HepG2 (cell line): Measurements from ENCODE around the gene CCNYL1. TPM values are rescaled to one million over a fixed set of nuclear protein-coding genes. Genes with fewer than 3 reads are reported as not detected.

Source experiments
- AGO2 ChIP-seq: fragments of 200-400 bp; formaldehyde crosslinking; optimal IDR thresholded peaks from 2 replicates; pipeline ENCODE3; 2017; ENCODE audit warnings: mild to moderate bottlenecking, low read depth, low read length, moderate library complexity
- ARNT2 ChIP-seq: sonication (generic); formaldehyde crosslinking; IDR thresholded peaks from 2 replicates; pipeline ENCODE4 v1.8.0; 2022; ENCODE audit warnings: mild to moderate bottlenecking, low read depth, missing genetic modification reagents, moderate library complexity
- ARNTL ChIP-seq: sonication (generic); formaldehyde crosslinking; IDR thresholded peaks from 2 replicates; pipeline ENCODE4 v1.4.0; 2020; ENCODE audit warnings: mild to moderate bottlenecking, missing genetic modification reagents
- CBX5 ChIP-seq: sonication (generic); formaldehyde crosslinking; IDR thresholded peaks from 2 replicates; pipeline ENCODE4 v1.4.0; 2020; ENCODE audit warnings: missing genetic modification reagents, borderline replicate concordance
- CC2D1A ChIP-seq: sonication (generic); formaldehyde crosslinking; IDR thresholded peaks from 2 replicates; pipeline ENCODE4 v1.8.1; 2023; ENCODE audit warnings: mild to moderate bottlenecking, missing genetic modification reagents
- HCFC1 ChIP-seq: fragments of 150-350 bp; IDR thresholded peaks from 2 replicates; pipeline ENCODE4 v1.6.1; 2014; ENCODE audit warnings: low read depth, low read length
- HHEX ChIP-seq: IDR thresholded peaks from 2 replicates; pipeline ENCODE4 v1.6.1; 2016; ENCODE audit warnings: control low read depth
- KDM4B ChIP-seq: sonication (generic); formaldehyde crosslinking; IDR thresholded peaks from 2 replicates; pipeline ENCODE4 v1.4.0; 2020; ENCODE audit warnings: missing genetic modification reagents
- MAFK ChIP-seq, 2 experiments: IDR thresholded peaks in 1 of 2; conservative IDR thresholded peaks in 1 of 2; 2 replicates each; pipeline ENCODE4 v1.6.1; 2011; ENCODE audit warnings: improper control_type of control experiment in 2 of 2, low read length in 2 of 2
- MATR3 ChIP-seq: sonication (generic); formaldehyde crosslinking; IDR thresholded peaks from 2 replicates; pipeline ENCODE4 v1.4.0; 2020; ENCODE audit warnings: missing genetic modification reagents
- MBNL3 ChIP-seq: fragments of 250-450 bp; sonication (Bioruptor Pico); conservative IDR thresholded peaks from 2 replicates; pipeline ENCODE4 v1.8.0; 2022; ENCODE audit warnings: mild to moderate bottlenecking, inconsistent platforms
- MTA1 ChIP-seq: sonication (generic); formaldehyde crosslinking; IDR thresholded peaks from 2 replicates; pipeline ENCODE4 v1.4.0; 2020; ENCODE audit warnings: missing genetic modification reagents, mild to moderate bottlenecking, borderline replicate concordance
- MTA3 ChIP-seq: sonication (generic); formaldehyde crosslinking; IDR thresholded peaks from 2 replicates; pipeline ENCODE4 v1.4.0; 2020; ENCODE audit warnings: missing genetic modification reagents
- NR2F1 ChIP-seq, 2 experiments: fragments of 450-650 bp in 1 of 2; formaldehyde crosslinking in 1 of 2; IDR thresholded peaks; 2 replicates each; pipeline versions ENCODE4 v1.5.0 to v1.6.1; 2016 to 2020; ENCODE audit warnings: mild to moderate bottlenecking in 1 of 2, missing compliant biosample characterization in 1 of 2, missing genetic modification reagents in 1 of 2, moderate library complexity in 1 of 2
- RBM22 ChIP-seq: fragments of 200-400 bp; formaldehyde crosslinking; optimal IDR thresholded peaks from 2 replicates; pipeline ENCODE3; 2017; ENCODE audit warnings: mild to moderate bottlenecking, low read length, moderate library complexity
- SMAD9 ChIP-seq: sonication (generic); formaldehyde crosslinking; IDR thresholded peaks from 2 replicates; pipeline ENCODE4 v1.5.1; 2020; ENCODE audit warnings: mild to moderate bottlenecking, missing genetic modification reagents
- TBL1XR1 ChIP-seq: fragments of 150-350 bp; IDR thresholded peaks from 2 replicates; pipeline ENCODE4 v1.6.1; 2014; ENCODE audit warnings: borderline replicate concordance, low read length; ENCODE audit not compliant: partially characterized antibody
- TRIM24 ChIP-seq: sonication (generic); formaldehyde crosslinking; IDR thresholded peaks from 2 replicates; pipeline ENCODE4 v1.8.0; 2022; ENCODE audit warnings: mild to moderate bottlenecking, missing genetic modification reagents
- YEATS2 ChIP-seq: sonication (generic); formaldehyde crosslinking; IDR thresholded peaks from 2 replicates; pipeline ENCODE4 v1.4.0; 2020; ENCODE audit warnings: missing genetic modification reagents, borderline replicate concordance
- ZBTB1 ChIP-seq: sonication (generic); formaldehyde crosslinking; IDR thresholded peaks from 2 replicates; pipeline ENCODE4 v1.4.0; 2020; ENCODE audit warnings: missing genetic modification reagents, borderline replicate concordance
- ZNF30 ChIP-seq: sonication (generic); formaldehyde crosslinking; IDR thresholded peaks from 2 replicates; pipeline ENCODE4 v1.5.0; 2020; ENCODE audit warnings: mild to moderate bottlenecking, missing genetic modification reagents
- ZNF446 ChIP-seq: sonication (generic); formaldehyde crosslinking; IDR thresholded peaks from 2 replicates; pipeline ENCODE4 v1.5.0; 2020; ENCODE audit warnings: mild to moderate bottlenecking, missing genetic modification reagents
- ZNF629 ChIP-seq: sonication (generic); formaldehyde crosslinking; conservative IDR thresholded peaks from 2 replicates; pipeline ENCODE4 v1.5.0; 2020; ENCODE audit warnings: missing genetic modification reagents
- polyA plus RNA-seq, 8 experiments: library from polyadenylated mRNA; depleted of rRNA in 3 of 8; stranded (reverse) in 7 of 8; unstranded in 1 of 8; fragments of >200 nt; fragmentation: Illumina TruSeq in 4 of 8; extraction: Trizol in 4 of 8; gene quantifications; 2 replicates each; pipeline versions ENCODE4 v1.2.1 to v1.2.3, GENCODE V29; 2011 to 2016; ENCODE audit warnings: low read depth in 4 of 8, missing spikeins in 1 of 8, mixed read lengths in 1 of 8; ENCODE audit not compliant: insufficient read depth in 1 of 8
- total RNA-seq, 5 experiments: library from RNA; depleted of rRNA; stranded (reverse); fragments of >200 nt; fragmentation: Illumina TruSeq; extraction: Trizol; gene quantifications; 2 replicates each; pipeline ENCODE4 v1.2.3, GENCODE V29; 2016; ENCODE audit warnings: low read depth in 1 of 5
- TF ChIP-seq, protein P1 (sequence below): sonication (generic); formaldehyde crosslinking; IDR thresholded peaks from 2 replicates; pipeline ENCODE4 v1.5.0; 2020; ENCODE audit warnings: mild to moderate bottlenecking, missing genetic modification reagents, borderline replicate concordance
- TF ChIP-seq, protein P2 (sequence below): sonication (generic); formaldehyde crosslinking; IDR thresholded peaks from 2 replicates; pipeline ENCODE4 v1.9.0; 2022; ENCODE audit warnings: missing genetic modification reagents, mild to moderate bottlenecking, borderline replicate concordance
- TF ChIP-seq, protein P3 (sequence below): sonication (generic); formaldehyde crosslinking; IDR thresholded peaks from 2 replicates; pipeline ENCODE4 v1.8.0; 2023; ENCODE audit warnings: mild to moderate bottlenecking, missing genetic modification reagents

CCNYL1 gene
- total and polyA plus RNA-seq, 2 of the 13 experiments (the other 11 are each of a cell fraction or from before 2014, with no cell fraction given) = 12.5 to 16.2 TPM

DNA sequence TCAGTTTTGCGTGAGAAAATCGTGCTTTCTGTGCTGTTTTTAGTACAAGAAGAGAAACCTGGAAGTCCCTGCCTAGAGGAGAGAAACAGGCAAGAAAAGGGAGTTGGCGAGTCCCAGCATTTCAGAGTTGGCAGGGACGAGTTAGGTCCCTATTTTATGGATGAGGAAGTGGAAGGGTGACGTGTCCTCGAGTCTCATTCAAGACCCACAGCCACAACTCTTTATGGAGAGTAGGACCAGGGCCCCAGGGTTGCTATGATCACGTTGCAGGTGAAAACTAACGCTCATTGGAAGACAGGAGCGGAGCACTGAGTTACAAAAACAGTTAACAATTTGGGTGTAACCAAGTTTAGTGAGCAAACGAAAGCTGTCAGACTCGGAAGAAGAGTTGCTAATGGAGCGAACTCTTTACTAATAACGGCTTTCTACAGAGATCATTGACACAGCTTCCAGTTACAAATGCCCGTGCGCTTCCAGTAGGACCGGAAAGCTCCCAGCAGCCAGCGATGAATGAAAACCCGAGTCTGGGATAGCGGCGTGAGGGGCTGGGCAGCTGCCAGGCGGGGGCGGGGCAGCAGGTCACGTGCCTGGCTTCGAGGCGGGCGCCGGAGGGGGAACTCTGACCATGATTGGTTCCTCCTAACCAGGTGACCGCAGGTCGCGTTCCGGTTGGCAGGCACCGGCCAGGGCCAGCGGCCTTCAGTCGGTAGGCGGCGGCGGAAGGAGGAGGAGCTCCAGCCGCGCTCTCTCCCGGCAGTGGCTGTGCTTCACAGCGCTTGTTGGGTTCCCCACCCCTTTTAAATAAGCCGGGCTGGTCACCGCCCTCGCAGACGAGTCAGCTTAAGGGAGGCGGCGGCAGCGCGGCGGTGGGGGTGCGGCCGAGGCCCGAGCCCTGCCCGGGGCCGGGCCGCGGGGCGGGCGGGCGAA, at the start of gene CCNYL1 (continued):
- TF ChIP-seq AGO2 = no peak
- TF ChIP-seq ZNF446 (CRISPR knock-in tag) = no peak
- TF ChIP-seq NR2F1 (CRISPR knock-in tag; IDR thresholded peaks at IDR 0.05) = peak in 1 of 2 experiments; percentile 24; a peak in 1 of 4 replicates
- 0 out of 2 replicates have a peak, but pooled peaks have one; percentile 6 for TF ChIP-seq HHEX (CRISPR knock-in tag)
- TF ChIP-seq KDM4B (CRISPR knock-in tag) = no peak; the same call in 1 of the 2 replicates
- no peak for TF ChIP-seq CC2D1A (CRISPR knock-in tag)
- no peak for TF ChIP-seq MBNL3 (CRISPR knock-in tag)
- TF ChIP-seq ARNT2 (CRISPR knock-in tag) = peak; percentile 37; the same call in 1 of the 2 replicates
- no peak for TF ChIP-seq ZNF629 (CRISPR knock-in tag)
- TF ChIP-seq ZNF30 (CRISPR knock-in tag) = no peak
- no peak for TF ChIP-seq SMAD9 (CRISPR knock-in tag)
- no peak for TF ChIP-seq MTA3 (CRISPR knock-in tag)
- peak; percentile 28 for TF ChIP-seq RBM22
- no peak for TF ChIP-seq TBL1XR1
- TF ChIP-seq HCFC1 = no peak; the same call in 1 of the 2 replicates
- TF ChIP-seq, protein P1, sequence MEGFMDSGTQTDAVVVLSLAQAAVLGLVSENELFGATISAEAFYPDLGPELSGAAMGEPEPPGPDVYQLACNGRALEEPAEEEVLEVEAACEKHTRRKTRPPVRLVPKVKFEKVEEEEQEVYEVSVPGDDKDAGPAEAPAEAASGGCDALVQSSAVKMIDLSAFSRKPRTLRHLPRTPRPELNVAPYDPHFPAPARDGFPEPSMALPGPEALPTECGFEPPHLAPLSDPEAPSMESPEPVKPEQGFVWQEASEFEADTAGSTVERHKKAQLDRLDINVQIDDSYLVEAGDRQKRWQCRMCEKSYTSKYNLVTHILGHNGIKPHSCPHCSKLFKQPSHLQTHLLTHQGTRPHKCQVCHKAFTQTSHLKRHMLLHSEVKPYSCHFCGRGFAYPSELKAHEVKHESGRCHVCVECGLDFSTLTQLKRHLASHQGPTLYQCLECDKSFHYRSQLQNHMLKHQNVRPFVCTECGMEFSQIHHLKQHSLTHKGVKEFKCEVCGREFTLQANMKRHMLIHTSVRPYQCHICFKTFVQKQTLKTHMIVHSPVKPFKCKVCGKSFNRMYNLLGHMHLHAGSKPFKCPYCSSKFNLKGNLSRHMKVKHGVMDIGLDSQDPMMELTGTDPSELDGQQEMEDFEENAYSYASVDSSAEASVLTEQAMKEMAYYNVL = peak; percentile 59; the same call in 1 of the 2 replicates
- TF ChIP-seq YEATS2 (CRISPR knock-in tag) = peak; percentile 57; the same call in 1 of the 2 replicates
- TF ChIP-seq, protein P2, sequence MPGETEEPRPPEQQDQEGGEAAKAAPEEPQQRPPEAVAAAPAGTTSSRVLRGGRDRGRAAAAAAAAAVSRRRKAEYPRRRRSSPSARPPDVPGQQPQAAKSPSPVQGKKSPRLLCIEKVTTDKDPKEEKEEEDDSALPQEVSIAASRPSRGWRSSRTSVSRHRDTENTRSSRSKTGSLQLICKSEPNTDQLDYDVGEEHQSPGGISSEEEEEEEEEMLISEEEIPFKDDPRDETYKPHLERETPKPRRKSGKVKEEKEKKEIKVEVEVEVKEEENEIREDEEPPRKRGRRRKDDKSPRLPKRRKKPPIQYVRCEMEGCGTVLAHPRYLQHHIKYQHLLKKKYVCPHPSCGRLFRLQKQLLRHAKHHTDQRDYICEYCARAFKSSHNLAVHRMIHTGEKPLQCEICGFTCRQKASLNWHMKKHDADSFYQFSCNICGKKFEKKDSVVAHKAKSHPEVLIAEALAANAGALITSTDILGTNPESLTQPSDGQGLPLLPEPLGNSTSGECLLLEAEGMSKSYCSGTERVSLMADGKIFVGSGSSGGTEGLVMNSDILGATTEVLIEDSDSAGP (CRISPR knock-in tag) = peak; percentile 73
- peak; percentile 88 for TF ChIP-seq ARNTL (CRISPR knock-in tag)
- peak; percentile 22; the same call in 1 of the 2 replicates for TF ChIP-seq CBX5 (CRISPR knock-in tag)
- TF ChIP-seq MAFK (conservative IDR thresholded peaks at IDR 0.05 in 1 of 2, IDR thresholded peaks at IDR 0.05 in 1 of 2; ENCODE audit: low read length in 2 of 2) = no peak; a peak in 2 of 4 replicates
- no peak for TF ChIP-seq MATR3
- TF ChIP-seq, protein P3, sequence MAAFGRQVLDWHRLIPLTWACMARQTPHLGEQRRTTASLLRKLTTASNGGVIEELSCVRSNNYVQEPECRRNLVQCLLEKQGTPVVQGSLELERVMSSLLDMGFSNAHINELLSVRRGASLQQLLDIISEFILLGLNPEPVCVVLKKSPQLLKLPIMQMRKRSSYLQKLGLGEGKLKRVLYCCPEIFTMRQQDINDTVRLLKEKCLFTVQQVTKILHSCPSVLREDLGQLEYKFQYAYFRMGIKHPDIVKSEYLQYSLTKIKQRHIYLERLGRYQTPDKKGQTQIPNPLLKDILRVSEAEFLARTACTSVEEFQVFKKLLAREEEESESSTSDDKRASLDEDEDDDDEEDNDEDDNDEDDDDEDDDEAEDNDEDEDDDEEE = peak; percentile 85; the same call in 1 of the 2 replicates
- no peak for TF ChIP-seq ZBTB1
- TF ChIP-seq MTA1 (CRISPR knock-in tag) = no peak
- no peak for TF ChIP-seq TRIM24 (CRISPR knock-in tag)
